ENCODE measurements around the gene ANKRD34C. TPM values are rescaled to one million over a fixed set of nuclear protein-coding genes. Genes with fewer than 3 reads are reported as not detected.

ANKRD34C gene
- total RNA-seq, 3 donors from 2014 or later (not counting 1 experiment from before 2014, with no cell fraction given) = not detected

- no peak for TF ChIP-seq CTCF (IDR thresholded peaks at IDR 0.05)
- DNase-seq (peak; percentile 19 to 36), ATAC-seq (peak in 1 of 3 donors; percentile 67)
- H3K27me3 ChIP-seq (ENCODE audit: control insufficient read depth, insufficient read depth, low read length) = peaks cover 42% of the 10 kb centered on the region
- H3K36me3 ChIP-seq (ENCODE audit: control insufficient read depth, insufficient read depth, low read length) = no peaks in the 10 kb centered on the region
- Mint-ChIP-seq H3K27me3 (ENCODE audit: low read depth in 2 of 2) (peaks cover 41 to 78% of the 10 kb centered on the region in 2 donors), H3K27ac (no peak overlapping the region), H3K9me3 (peaks cover 0 to 2% of the 10 kb centered on the region in 2 donors), H3K4me1 (no peaks in the 10 kb centered on the region), H3K36me3 (no peaks in the 10 kb centered on the region), H3K4me3 (no peak overlapping the region)
- H3K27ac ChIP-seq (ENCODE audit: low read length) = no peak overlapping the region
- H3K4me3 ChIP-seq (ENCODE audit: low read length) = no peak overlapping the region
- H3K4me1 ChIP-seq (ENCODE audit: control insufficient read depth, insufficient read depth, low read length) = no peaks in the 10 kb centered on the region
- intact Hi-C loops (cut with micrococcal nuclease) = no loop called here
- WGBS (ENCODE audit: insufficient coverage) = 16% methylated on average over 46 of the region's 46 CpGs
- H3K9me3 ChIP-seq (ENCODE audit: control insufficient read depth, insufficient read depth, low read length) = peaks cover 3% of the 10 kb centered on the region
These were observed 928 bp downstream of the ANKRD34C start for GRCh38 chr15:79283252-79284048.

GRCh38 chr15:79290642-79291275, 8.2 kb downstream of the ANKRD34C start:
- Mint-ChIP-seq H3K9me3 (no peaks in the 10 kb centered on the region), H3K27me3 (ENCODE audit: low read depth in 2 of 2) (peaks cover 24 to 69% of the 10 kb centered on the region in 2 donors), H3K27ac (no peak overlapping the region), H3K4me1 (no peaks in the 10 kb centered on the region), H3K36me3 (no peaks in the 10 kb centered on the region), H3K4me3 (no peak overlapping the region)
- no peaks in the 10 kb centered on the region for H3K36me3 ChIP-seq (ENCODE audit: control insufficient read depth, insufficient read depth, low read length)
- H3K27ac ChIP-seq (ENCODE audit: low read length) = no peak overlapping the region
- WGBS (ENCODE audit: insufficient coverage) = 70% methylated on average over 5 of the region's 6 CpGs
- H3K27me3 ChIP-seq (ENCODE audit: control insufficient read depth, insufficient read depth, low read length) = peaks cover 6% of the 10 kb centered on the region
- DNase-seq = no peak
- no peak for TF ChIP-seq CTCF (IDR thresholded peaks at IDR 0.05)
- no peak for ATAC-seq
- intact Hi-C loops (cut with micrococcal nuclease) = no loop called here
- no peak overlapping the region for H3K4me3 ChIP-seq (ENCODE audit: low read length)
- no peaks in the 10 kb centered on the region for H3K4me1 ChIP-seq (ENCODE audit: control insufficient read depth, insufficient read depth, low read length)
- no peaks in the 10 kb centered on the region for H3K9me3 ChIP-seq (ENCODE audit: control insufficient read depth, insufficient read depth, low read length)

GRCh38 chr15:79292011-79292410, 9.5 kb downstream of the ANKRD34C start:
- no peak overlapping the region for H3K27ac Mint-ChIP-seq

More at GRCh38 chr15:79292011-79292410, 9.5 kb downstream of the ANKRD34C start:
- H3K4me3 Mint-ChIP-seq = no peak overlapping the region
- Histone ChIP-seq H3K4me3 (ENCODE audit: low read length) (no peak overlapping the region), H3K9me3 (ENCODE audit: control insufficient read depth, insufficient read depth, low read length) (no peaks in the 10 kb centered on the region), H3K27ac (ENCODE audit: low read length) (no peak overlapping the region), H3K27me3 (ENCODE audit: control insufficient read depth, insufficient read depth, low read length) (peaks cover 6% of the 10 kb centered on the region), H3K4me1 (ENCODE audit: control insufficient read depth, insufficient read depth, low read length) (no peaks in the 10 kb centered on the region), H3K36me3 (ENCODE audit: control insufficient read depth, insufficient read depth, low read length) (no peaks in the 10 kb centered on the region)
- H3K27me3 Mint-ChIP-seq (ENCODE audit: low read depth in 2 of 2) = peaks cover 23 to 66% of the 10 kb centered on the region in 2 donors
- H3K9me3 Mint-ChIP-seq = no peaks in the 10 kb centered on the region
- no peak for TF ChIP-seq CTCF (IDR thresholded peaks at IDR 0.05)
- DNase-seq = no peak
- 88% methylated on average over 4 of the region's 4 CpGs for WGBS (ENCODE audit: insufficient coverage)
- H3K4me1 Mint-ChIP-seq = no peaks in the 10 kb centered on the region
- intact Hi-C loops (cut with micrococcal nuclease) = no loop called here
- no peak for ATAC-seq
- no peaks in the 10 kb centered on the region for H3K36me3 Mint-ChIP-seq
